Liver (tissue), 3 donors: ENCODE data around the gene MYBPC3.

ENCODE experiments used
- CTCF ChIP-seq: fragments of 150-350 bp; IDR thresholded peaks from 2 replicates; pipeline ENCODE4 v1.5.1; 2017; ENCODE audit warnings: improper control_type of control experiment, low read depth, low read length; ENCODE audit not compliant: missing input control
- GABPA ChIP-seq, 2 donors: IDR thresholded peaks in 1 of 2; conservative IDR thresholded peaks in 1 of 2; 2 replicates each; pipeline ENCODE4 v1.6.1; 2016; ENCODE audit warnings: antibody characterized with exemption in 2 of 2, mild to moderate bottlenecking in 1 of 2, moderate library complexity in 1 of 2
- NR2F2 ChIP-seq: IDR thresholded peaks from 2 replicates; pipeline ENCODE4 v1.6.1; 2016; ENCODE audit warnings: antibody characterized with exemption
- TF ChIP-seq, protein P1 (sequence below): IDR thresholded peaks from 2 replicates; pipeline ENCODE4 v1.6.1; 2016; ENCODE audit warnings: antibody characterized with exemption, mild to moderate bottlenecking
- TF ChIP-seq, protein P2 (sequence below): IDR thresholded peaks from 2 replicates; pipeline ENCODE4 v1.6.1; 2016; ENCODE audit warnings: antibody characterized with exemption
- donor health status: healthy.
- donor health status: healthy.

- TF ChIP-seq, protein P1, sequence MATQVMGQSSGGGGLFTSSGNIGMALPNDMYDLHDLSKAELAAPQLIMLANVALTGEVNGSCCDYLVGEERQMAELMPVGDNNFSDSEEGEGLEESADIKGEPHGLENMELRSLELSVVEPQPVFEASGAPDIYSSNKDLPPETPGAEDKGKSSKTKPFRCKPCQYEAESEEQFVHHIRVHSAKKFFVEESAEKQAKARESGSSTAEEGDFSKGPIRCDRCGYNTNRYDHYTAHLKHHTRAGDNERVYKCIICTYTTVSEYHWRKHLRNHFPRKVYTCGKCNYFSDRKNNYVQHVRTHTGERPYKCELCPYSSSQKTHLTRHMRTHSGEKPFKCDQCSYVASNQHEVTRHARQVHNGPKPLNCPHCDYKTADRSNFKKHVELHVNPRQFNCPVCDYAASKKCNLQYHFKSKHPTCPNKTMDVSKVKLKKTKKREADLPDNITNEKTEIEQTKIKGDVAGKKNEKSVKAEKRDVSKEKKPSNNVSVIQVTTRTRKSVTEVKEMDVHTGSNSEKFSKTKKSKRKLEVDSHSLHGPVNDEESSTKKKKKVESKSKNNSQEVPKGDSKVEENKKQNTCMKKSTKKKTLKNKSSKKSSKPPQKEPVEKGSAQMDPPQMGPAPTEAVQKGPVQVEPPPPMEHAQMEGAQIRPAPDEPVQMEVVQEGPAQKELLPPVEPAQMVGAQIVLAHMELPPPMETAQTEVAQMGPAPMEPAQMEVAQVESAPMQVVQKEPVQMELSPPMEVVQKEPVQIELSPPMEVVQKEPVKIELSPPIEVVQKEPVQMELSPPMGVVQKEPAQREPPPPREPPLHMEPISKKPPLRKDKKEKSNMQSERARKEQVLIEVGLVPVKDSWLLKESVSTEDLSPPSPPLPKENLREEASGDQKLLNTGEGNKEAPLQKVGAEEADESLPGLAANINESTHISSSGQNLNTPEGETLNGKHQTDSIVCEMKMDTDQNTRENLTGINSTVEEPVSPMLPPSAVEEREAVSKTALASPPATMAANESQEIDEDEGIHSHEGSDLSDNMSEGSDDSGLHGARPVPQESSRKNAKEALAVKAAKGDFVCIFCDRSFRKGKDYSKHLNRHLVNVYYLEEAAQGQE: no peak
- TF ChIP-seq, protein P2, sequence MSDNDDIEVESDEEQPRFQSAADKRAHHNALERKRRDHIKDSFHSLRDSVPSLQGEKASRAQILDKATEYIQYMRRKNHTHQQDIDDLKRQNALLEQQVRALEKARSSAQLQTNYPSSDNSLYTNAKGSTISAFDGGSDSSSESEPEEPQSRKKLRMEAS: no peak
- TF ChIP-seq CTCF (no peak), GABPA (IDR thresholded peaks at IDR 0.05 in 1 of 2, conservative IDR thresholded peaks at IDR 0.05 in 1 of 2) (no peak), NR2F2 (no peak)
Measured at GRCh38 chr11:47376107-47376524, 23.6 kb upstream of the MYBPC3 start.
